Calu3 (cell line): Measurements from ENCODE around the gene RAB6B. TPM values are rescaled to one million over a fixed set of nuclear protein-coding genes. Genes with fewer than 3 reads are reported as not detected.

Experiments
- BruUV-seq: library from RNA; stranded (reverse); fragments of 400-500 nt; replicated peaks from 2 replicates; lab custom pipeline; 2021; lab: Mats Ljungman, UMichigan
- CTCF ChIA-PET: fragments of 300-600 bp; sonication (Branson Sonifier 250); formaldehyde crosslinking; loops from one replicate; lab custom pipeline; 2022; ENCODE audit warnings: antibody characterized with exemption; lab: Charles Lee
- DNase-seq: peaks from one replicate; pipeline ENCODE4 v3.0.0; 2022
- H3K27ac Mint-ChIP-seq: one replicate; pipeline ENCODE4 v1.8.0; 2022; ENCODE audit warnings: mixed read lengths; ENCODE audit not compliant: unreplicated experiment
- H3K27me3 Mint-ChIP-seq: one replicate; pipeline ENCODE4 v1.8.0; 2022; ENCODE audit warnings: mixed read lengths; ENCODE audit not compliant: unreplicated experiment
- H3K36me3 Mint-ChIP-seq: one replicate; pipeline ENCODE4 v1.8.0; 2022; ENCODE audit warnings: mild to moderate bottlenecking, moderate library complexity, mixed read lengths; ENCODE audit not compliant: insufficient read depth, unreplicated experiment
- H3K4me1 Mint-ChIP-seq: one replicate; pipeline ENCODE4 v1.8.0; 2022; ENCODE audit warnings: mild to moderate bottlenecking, low read depth, mixed read lengths; ENCODE audit not compliant: unreplicated experiment
- H3K4me3 Mint-ChIP-seq: one replicate; pipeline ENCODE4 v1.8.0; 2022; ENCODE audit warnings: mild to moderate bottlenecking, low read depth, moderate library complexity, mixed read lengths; ENCODE audit not compliant: unreplicated experiment
- H3K9me3 Mint-ChIP-seq: one replicate; pipeline ENCODE4 v1.8.0; 2022; ENCODE audit warnings: low read depth, mixed read lengths; ENCODE audit not compliant: unreplicated experiment
- intact Hi-C: fragments of 100-400 bp; cut with micrococcal nuclease; formaldehyde crosslinking; loops from one replicate; pipeline ENCODE4 v1.10.0; 2022; ENCODE audit not compliant: unreplicated experiment
- total RNA-seq: library from RNA; stranded (reverse); gene quantifications from 2 replicates; pipeline ENCODE4 v1.2.3, GENCODE V29; 2022
- TF ChIP-seq, protein P1 (sequence below): fragments of 200-600 bp; IDR thresholded peaks from one replicate; pipeline ENCODE4 v1.8.0; 2022; ENCODE audit warnings: antibody characterized with exemption; ENCODE audit not compliant: unreplicated experiment

Gene RAB6B
- total RNA-seq, 1 experiment from 2014 or later = 0.85 TPM

DNA sequence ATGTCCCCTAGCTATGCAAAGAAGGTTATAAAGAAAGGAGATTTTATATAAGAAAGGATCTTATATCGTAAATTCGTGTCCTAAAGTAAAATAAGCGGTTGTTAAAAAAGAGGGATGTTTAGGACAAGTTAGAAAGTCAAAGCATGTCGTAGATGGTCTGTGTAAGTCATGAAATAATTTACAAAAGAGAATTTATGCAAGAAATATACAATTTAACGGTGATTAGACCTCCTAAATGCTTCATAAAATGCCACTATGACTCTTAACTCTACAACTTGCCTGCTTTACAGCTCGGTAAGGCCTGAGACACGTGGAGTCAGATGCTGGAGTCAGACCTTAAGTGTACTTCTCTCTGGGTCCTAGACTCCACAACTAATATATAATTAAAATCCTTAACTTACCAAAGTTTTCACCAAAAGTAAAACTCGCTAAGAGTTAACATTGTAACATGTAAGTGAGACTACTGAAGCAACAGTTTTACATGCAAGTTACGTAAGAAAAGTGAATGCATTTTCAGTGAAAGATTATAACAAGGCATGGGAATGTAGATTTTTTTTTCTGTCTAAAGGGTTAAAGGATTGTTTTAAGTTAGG lies 103.4 kb downstream of the RAB6B start:
- H3K9me3 Mint-ChIP-seq = peaks cover 15% of the 10 kb centered on the region
- TF ChIP-seq, protein P1, sequence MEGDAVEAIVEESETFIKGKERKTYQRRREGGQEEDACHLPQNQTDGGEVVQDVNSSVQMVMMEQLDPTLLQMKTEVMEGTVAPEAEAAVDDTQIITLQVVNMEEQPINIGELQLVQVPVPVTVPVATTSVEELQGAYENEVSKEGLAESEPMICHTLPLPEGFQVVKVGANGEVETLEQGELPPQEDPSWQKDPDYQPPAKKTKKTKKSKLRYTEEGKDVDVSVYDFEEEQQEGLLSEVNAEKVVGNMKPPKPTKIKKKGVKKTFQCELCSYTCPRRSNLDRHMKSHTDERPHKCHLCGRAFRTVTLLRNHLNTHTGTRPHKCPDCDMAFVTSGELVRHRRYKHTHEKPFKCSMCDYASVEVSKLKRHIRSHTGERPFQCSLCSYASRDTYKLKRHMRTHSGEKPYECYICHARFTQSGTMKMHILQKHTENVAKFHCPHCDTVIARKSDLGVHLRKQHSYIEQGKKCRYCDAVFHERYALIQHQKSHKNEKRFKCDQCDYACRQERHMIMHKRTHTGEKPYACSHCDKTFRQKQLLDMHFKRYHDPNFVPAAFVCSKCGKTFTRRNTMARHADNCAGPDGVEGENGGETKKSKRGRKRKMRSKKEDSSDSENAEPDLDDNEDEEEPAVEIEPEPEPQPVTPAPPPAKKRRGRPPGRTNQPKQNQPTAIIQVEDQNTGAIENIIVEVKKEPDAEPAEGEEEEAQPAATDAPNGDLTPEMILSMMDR = no peak
- intact Hi-C loops = no loop called here
- CTCF ChIA-PET = no interaction called here
- no peaks in the 10 kb centered on the region for H3K36me3 Mint-ChIP-seq
- DNase-seq = no peak
- H3K4me1 Mint-ChIP-seq = no peaks in the 10 kb centered on the region
- H3K27me3 Mint-ChIP-seq = peaks cover 14% of the 10 kb centered on the region
- no peak overlapping the region for H3K27ac Mint-ChIP-seq
- no peak overlapping the region for H3K4me3 Mint-ChIP-seq
- no TSS peak for BruUV-seq

DNA sequence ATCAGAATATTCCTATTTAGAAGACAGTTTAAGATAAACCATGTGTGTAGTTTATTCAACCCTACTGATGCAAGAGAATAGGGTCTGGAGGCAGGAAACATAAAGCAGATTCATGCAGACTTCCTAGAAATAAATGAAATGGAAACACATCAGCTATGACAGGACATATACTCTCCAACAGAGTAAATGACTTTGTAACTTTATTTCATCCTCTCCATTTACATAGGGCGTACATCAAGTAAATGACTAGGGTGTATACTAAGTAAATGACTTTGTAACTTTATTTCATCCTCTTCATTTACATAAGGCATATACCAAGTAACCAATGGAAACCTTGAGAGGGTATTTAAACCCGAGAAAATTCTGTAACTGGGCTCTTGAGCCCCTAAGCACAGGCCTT lies 107.7 kb downstream of the RAB6B start:
- peaks cover 11% of the 10 kb centered on the region for H3K9me3 Mint-ChIP-seq
- no peaks in the 10 kb centered on the region for H3K36me3 Mint-ChIP-seq
- BruUV-seq = no TSS peak
- no peak overlapping the region for H3K27ac Mint-ChIP-seq
- DNase-seq = no peak
- TF ChIP-seq, protein P1 = no peak
- CTCF ChIA-PET = no interaction called here
- H3K27me3 Mint-ChIP-seq = no peaks in the 10 kb centered on the region
- H3K4me3 Mint-ChIP-seq = no peak overlapping the region
- intact Hi-C loops = no loop called here
- no peaks in the 10 kb centered on the region for H3K4me1 Mint-ChIP-seq

DNA sequence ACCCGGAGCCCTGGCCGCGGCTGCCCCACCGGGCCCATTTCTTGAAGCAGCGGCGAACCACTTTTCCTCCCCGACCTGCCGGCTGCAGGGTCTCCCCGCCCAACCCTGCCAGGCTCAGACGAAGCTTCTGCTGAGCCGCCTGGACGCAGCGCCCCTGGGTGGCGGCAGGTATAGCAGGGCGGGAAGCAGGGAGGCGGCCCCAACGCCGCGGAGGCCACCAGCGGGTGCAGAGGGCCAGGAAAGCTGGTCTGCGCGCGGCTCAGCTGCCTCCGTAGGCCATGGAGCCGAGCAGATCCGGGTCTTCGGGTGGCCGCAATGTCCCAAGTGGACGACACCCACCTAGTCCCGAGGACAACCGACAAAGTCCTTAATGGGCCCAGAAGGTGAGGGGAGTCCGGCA lies 111.9 kb downstream of the RAB6B start:
- TF ChIP-seq, protein P1 = no peak
- BruUV-seq = no TSS peak
- intact Hi-C loops = no loop called here
- Mint-ChIP-seq H3K4me1 (no peaks in the 10 kb centered on the region), H3K9me3 (no peaks in the 10 kb centered on the region), H3K4me3 (no peak overlapping the region), H3K36me3 (no peaks in the 10 kb centered on the region), H3K27ac (no peak overlapping the region), H3K27me3 (peaks cover 25% of the 10 kb centered on the region)
- CTCF ChIA-PET = no interaction called here
- DNase-seq = no peak

DNA sequence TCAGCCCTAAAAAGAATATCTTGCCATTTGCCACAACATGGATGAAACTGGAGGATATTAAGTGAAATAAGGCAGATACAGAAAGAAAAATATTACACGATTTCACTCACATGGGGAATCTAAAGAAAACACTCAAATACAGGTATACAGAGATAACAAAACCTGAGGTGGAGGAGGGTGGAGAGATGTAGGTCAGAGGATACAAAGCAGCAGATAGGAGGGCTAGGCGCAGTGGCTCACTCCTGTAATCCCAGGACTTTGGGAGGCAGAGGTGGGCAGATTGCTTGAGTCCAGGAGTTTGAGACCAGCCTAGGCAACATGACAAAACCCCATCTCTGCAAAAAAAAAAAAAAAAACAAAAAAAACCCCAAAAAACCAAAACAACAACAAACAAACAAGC lies 113.2 kb downstream of the RAB6B start:
- no peak overlapping the region for H3K4me3 Mint-ChIP-seq
- DNase-seq = no peak
- H3K36me3 Mint-ChIP-seq = no peaks in the 10 kb centered on the region
- intact Hi-C loops = no loop called here
- peaks cover 31% of the 10 kb centered on the region for H3K27me3 Mint-ChIP-seq
- CTCF ChIA-PET = no interaction called here
- H3K27ac Mint-ChIP-seq = no peak overlapping the region
- BruUV-seq = no TSS peak
- no peaks in the 10 kb centered on the region for H3K9me3 Mint-ChIP-seq
- no peaks in the 10 kb centered on the region for H3K4me1 Mint-ChIP-seq
- TF ChIP-seq, protein P1 = no peak
